Activated T-helper 2 cell treated with anti-CD3 and anti-CD28 coated beads, Interferon-gamma antibody, Interleukin-2, Interleukin-4, amounts not matched to agents 10 μg/mL and 5 μg/mL and 100 μg/mL, durations not matched to agents 14 hours and 24 hours and 36 hours (primary cell): Measurements from ENCODE around the gene IFT122. TPM values are rescaled to one million over a fixed set of nuclear protein-coding genes. Genes with fewer than 3 reads are reported as not detected.

Experiments
- DNase-seq: peaks from one replicate; pipeline ENCODE4 v3.0.0; 2021; ENCODE audit warnings: low spot score
- H3K27ac Mint-ChIP-seq: one replicate; pipeline ENCODE4 v1.8.0; 2021; ENCODE audit warnings: mixed read lengths
- H3K27me3 Mint-ChIP-seq: one replicate; pipeline ENCODE4 v1.8.0; 2021; ENCODE audit warnings: low read depth, mixed read lengths
- H3K36me3 Mint-ChIP-seq: one replicate; pipeline ENCODE4 v1.8.0; 2021; ENCODE audit warnings: low read depth, mixed read lengths
- H3K4me1 Mint-ChIP-seq: one replicate; pipeline ENCODE4 v1.8.0; 2021; ENCODE audit warnings: low read depth, mixed read lengths
- H3K4me3 Mint-ChIP-seq: one replicate; pipeline ENCODE4 v1.8.0; 2021; ENCODE audit warnings: low read depth, mild to moderate bottlenecking, moderate library complexity, mixed read lengths
- H3K9me3 Mint-ChIP-seq: one replicate; pipeline ENCODE4 v1.8.0; 2021; ENCODE audit warnings: mixed read lengths
- intact Hi-C: fragments of 100-400 bp; cut with micrococcal nuclease; formaldehyde crosslinking; loops from one replicate; pipeline ENCODE4 v1.15.1; 2023
- total RNA-seq: library from RNA; stranded (reverse); gene quantifications from 2 replicates; pipeline ENCODE4 v1.2.3, GENCODE V29; 2022

The IFT122 gene
- total RNA-seq, 1 donor from 2014 or later: 15.7 TPM

GRCh38 chr3:129526121-129526900, 86.3 kb downstream of the IFT122 start:
- H3K4me3 Mint-ChIP-seq: no peak overlapping the region
- H3K9me3 Mint-ChIP-seq: no peaks in the 10 kb centered on the region
- no peak overlapping the region for H3K27ac Mint-ChIP-seq
- intact Hi-C loops: no loop called here
- DNase-seq: no peak
- no peaks in the 10 kb centered on the region for H3K36me3 Mint-ChIP-seq
- H3K4me1 Mint-ChIP-seq: no peaks in the 10 kb centered on the region
- H3K27me3 Mint-ChIP-seq: no peaks in the 10 kb centered on the region

GRCh38 chr3:129527262-129527661, 87.2 kb downstream of the IFT122 start:
- Mint-ChIP-seq H3K27ac (no peak overlapping the region), H3K27me3 (no peaks in the 10 kb centered on the region), H3K4me3 (no peak overlapping the region), H3K36me3 (no peaks in the 10 kb centered on the region), H3K4me1 (no peaks in the 10 kb centered on the region), H3K9me3 (no peaks in the 10 kb centered on the region)
- no peak for DNase-seq
- intact Hi-C loops: no loop called here

GRCh38 chr3:129528589-129529100, 88.6 kb downstream of the IFT122 start, which contains the start of gene RHO:
TSS of gene RHO (plus strand) at chr3:129528639. CDS start at chr3:129528734, 95 bp downstream.
- no peak within 1 kb of the TSS for H3K27ac Mint-ChIP-seq
- no peaks in the 10 kb centered on the region for H3K27me3 Mint-ChIP-seq

GRCh38 chr3:129529436-129530210, 89.6 kb downstream of the IFT122 start:
- no peaks in the 10 kb centered on the region for H3K27me3 Mint-ChIP-seq

More at GRCh38 chr3:129528589-129529100, 88.6 kb downstream of the IFT122 start, which contains the start of gene RHO:
- H3K4me1 Mint-ChIP-seq: no peaks in the 10 kb centered on the region
- H3K9me3 Mint-ChIP-seq: no peaks in the 10 kb centered on the region
- H3K36me3 Mint-ChIP-seq: no peaks in the 10 kb centered on the region
- DNase-seq: no peak
- intact Hi-C loops: no loop called here
- no peak within 1 kb of the TSS for H3K4me3 Mint-ChIP-seq

GRCh38 chr3:129530251-129530791, 90.3 kb downstream of the IFT122 start:
- Mint-ChIP-seq H3K27me3 (no peaks in the 10 kb centered on the region), H3K36me3 (no peaks in the 10 kb centered on the region), H3K9me3 (no peaks in the 10 kb centered on the region)

More at GRCh38 chr3:129529436-129530210, 89.6 kb downstream of the IFT122 start:
- intact Hi-C loops: no loop called here
- Mint-ChIP-seq H3K36me3 (no peaks in the 10 kb centered on the region), H3K4me3 (no peak overlapping the region), H3K9me3 (no peaks in the 10 kb centered on the region), H3K27ac (no peak overlapping the region), H3K4me1 (no peaks in the 10 kb centered on the region)
- no peak for DNase-seq

GRCh38 chr3:129530821-129531220, 90.8 kb downstream of the IFT122 start:
- DNase-seq: no peak
- Mint-ChIP-seq H3K36me3 (no peaks in the 10 kb centered on the region), H3K4me3 (no peak overlapping the region), H3K27me3 (no peaks in the 10 kb centered on the region), H3K27ac (no peak overlapping the region), H3K4me1 (peaks cover 2% of the 10 kb centered on the region), H3K9me3 (no peaks in the 10 kb centered on the region)
- intact Hi-C loops: no loop called here

More at GRCh38 chr3:129530251-129530791, 90.3 kb downstream of the IFT122 start:
- Mint-ChIP-seq H3K4me1 (peaks cover 2% of the 10 kb centered on the region), H3K4me3 (no peak overlapping the region), H3K27ac (no peak overlapping the region)
- no peak for DNase-seq
- intact Hi-C loops: no loop called here

- Mint-ChIP-seq H3K4me3 (no peak overlapping the region), H3K4me1 (peaks cover 2% of the 10 kb centered on the region), H3K27ac (no peak overlapping the region), H3K27me3 (no peaks in the 10 kb centered on the region), H3K36me3 (no peaks in the 10 kb centered on the region), H3K9me3 (no peaks in the 10 kb centered on the region)
- intact Hi-C loops: no loop called here
- DNase-seq: no peak
These were observed 91.7 kb downstream of the IFT122 start for GRCh38 chr3:129531699-129532098.

GRCh38 chr3:129532261-129532660, 92.2 kb downstream of the IFT122 start:
- no peak for DNase-seq
- Mint-ChIP-seq H3K4me1 (peaks cover 2% of the 10 kb centered on the region), H3K36me3 (no peaks in the 10 kb centered on the region), H3K27me3 (no peaks in the 10 kb centered on the region), H3K9me3 (no peaks in the 10 kb centered on the region), H3K4me3 (no peak overlapping the region), H3K27ac (no peak overlapping the region)
- intact Hi-C loops: no loop called here

GRCh38 chr3:129533406-129533805, 93.4 kb downstream of the IFT122 start:
- H3K4me1 Mint-ChIP-seq: peaks cover 2% of the 10 kb centered on the region
- no peaks in the 10 kb centered on the region for H3K36me3 Mint-ChIP-seq
- no peak overlapping the region for H3K4me3 Mint-ChIP-seq
- H3K27me3 Mint-ChIP-seq: no peaks in the 10 kb centered on the region
- intact Hi-C loops: no loop called here
- no peaks in the 10 kb centered on the region for H3K9me3 Mint-ChIP-seq
- no peak for DNase-seq
- no peak overlapping the region for H3K27ac Mint-ChIP-seq

- no peak overlapping the region for H3K27ac Mint-ChIP-seq
- no peaks in the 10 kb centered on the region for H3K9me3 Mint-ChIP-seq
- intact Hi-C loops: no loop called here
- no peak overlapping the region for H3K4me3 Mint-ChIP-seq
- peaks cover 2% of the 10 kb centered on the region for H3K4me1 Mint-ChIP-seq
- no peak for DNase-seq
- no peaks in the 10 kb centered on the region for H3K36me3 Mint-ChIP-seq
- no peaks in the 10 kb centered on the region for H3K27me3 Mint-ChIP-seq
These were observed 94.5 kb downstream of the IFT122 start for GRCh38 chr3:129534428-129535027.

GRCh38 chr3:129535075-129535474, 95.1 kb downstream of the IFT122 start:
- no peaks in the 10 kb centered on the region for H3K9me3 Mint-ChIP-seq
- no peak overlapping the region for H3K4me3 Mint-ChIP-seq
- peaks cover 2% of the 10 kb centered on the region for H3K4me1 Mint-ChIP-seq
- no peaks in the 10 kb centered on the region for H3K27me3 Mint-ChIP-seq
- no peak overlapping the region for H3K27ac Mint-ChIP-seq
- intact Hi-C loops: no loop called here
- no peak for DNase-seq
- H3K36me3 Mint-ChIP-seq: no peaks in the 10 kb centered on the region

GRCh38 chr3:129536374-129536667, 96.3 kb downstream of the IFT122 start:
- H3K36me3 Mint-ChIP-seq: no peaks in the 10 kb centered on the region
- H3K27me3 Mint-ChIP-seq: no peaks in the 10 kb centered on the region
- no peak for DNase-seq
- intact Hi-C loops: no loop called here
- no peak overlapping the region for H3K27ac Mint-ChIP-seq
- no peaks in the 10 kb centered on the region for H3K9me3 Mint-ChIP-seq
- peaks cover 2% of the 10 kb centered on the region for H3K4me1 Mint-ChIP-seq
- no peak overlapping the region for H3K4me3 Mint-ChIP-seq
